ENCODE data around the gene PTPN1. TPM values are rescaled to one million over a fixed set of nuclear protein-coding genes. Genes with fewer than 3 reads are reported as not detected.
A peak's percentile ranks its signal among the peaks of the same experiment; 100 is the strongest.

PTPN1 gene
- total RNA-seq, 1 donor from 2014 or later, result 101 TPM

DNA sequence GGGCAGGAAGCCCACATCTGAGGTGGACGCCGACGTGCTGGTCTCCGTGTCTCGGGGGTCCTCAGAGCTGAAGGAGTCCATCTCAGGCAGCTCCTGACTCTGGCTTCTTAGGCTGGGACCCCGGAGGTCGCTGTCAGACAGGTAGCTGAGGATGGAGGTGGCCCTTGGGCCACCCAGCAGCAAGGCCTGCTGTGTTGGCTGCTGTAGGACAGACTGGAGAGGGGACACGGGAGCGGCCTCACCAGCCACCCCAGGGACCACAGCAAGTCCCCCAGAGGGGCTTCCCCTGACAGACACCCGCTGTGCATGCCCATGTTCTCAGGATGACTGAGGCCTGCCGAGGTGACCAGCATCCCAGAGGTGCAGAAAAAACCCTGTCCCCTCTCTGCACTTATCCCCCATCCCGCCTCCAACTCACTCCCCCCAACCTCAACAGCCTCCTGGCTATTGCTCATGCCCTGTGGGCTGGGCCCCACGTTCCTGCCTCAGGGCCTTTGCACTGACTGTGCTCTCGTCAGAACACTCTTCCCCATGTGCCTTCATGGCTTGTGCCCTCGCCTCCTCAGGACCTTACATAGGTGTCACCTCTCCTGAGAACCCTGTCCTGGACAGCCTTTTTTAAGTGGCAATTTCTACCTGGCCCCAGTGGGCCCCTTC is 92.4 kb downstream of the PTPN1 start:
- no peak for DNase-seq
- Histone ChIP-seq H3K4me3 (no peak overlapping the region), H3K27me3 (no peaks in the 10 kb centered on the region), H3K36me3 (no peaks in the 10 kb centered on the region), H3K9me3 (no peaks in the 10 kb centered on the region), H3K4me1 (no peaks in the 10 kb centered on the region), H3K27ac (no peak overlapping the region)
- intact Hi-C loops (cut with DNase I), result no loop called here
- TF ChIP-seq, protein P1, sequence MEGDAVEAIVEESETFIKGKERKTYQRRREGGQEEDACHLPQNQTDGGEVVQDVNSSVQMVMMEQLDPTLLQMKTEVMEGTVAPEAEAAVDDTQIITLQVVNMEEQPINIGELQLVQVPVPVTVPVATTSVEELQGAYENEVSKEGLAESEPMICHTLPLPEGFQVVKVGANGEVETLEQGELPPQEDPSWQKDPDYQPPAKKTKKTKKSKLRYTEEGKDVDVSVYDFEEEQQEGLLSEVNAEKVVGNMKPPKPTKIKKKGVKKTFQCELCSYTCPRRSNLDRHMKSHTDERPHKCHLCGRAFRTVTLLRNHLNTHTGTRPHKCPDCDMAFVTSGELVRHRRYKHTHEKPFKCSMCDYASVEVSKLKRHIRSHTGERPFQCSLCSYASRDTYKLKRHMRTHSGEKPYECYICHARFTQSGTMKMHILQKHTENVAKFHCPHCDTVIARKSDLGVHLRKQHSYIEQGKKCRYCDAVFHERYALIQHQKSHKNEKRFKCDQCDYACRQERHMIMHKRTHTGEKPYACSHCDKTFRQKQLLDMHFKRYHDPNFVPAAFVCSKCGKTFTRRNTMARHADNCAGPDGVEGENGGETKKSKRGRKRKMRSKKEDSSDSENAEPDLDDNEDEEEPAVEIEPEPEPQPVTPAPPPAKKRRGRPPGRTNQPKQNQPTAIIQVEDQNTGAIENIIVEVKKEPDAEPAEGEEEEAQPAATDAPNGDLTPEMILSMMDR (IDR thresholded peaks at IDR 0.05), result no peak
- ATAC-seq, result peak; percentile 9

DNA sequence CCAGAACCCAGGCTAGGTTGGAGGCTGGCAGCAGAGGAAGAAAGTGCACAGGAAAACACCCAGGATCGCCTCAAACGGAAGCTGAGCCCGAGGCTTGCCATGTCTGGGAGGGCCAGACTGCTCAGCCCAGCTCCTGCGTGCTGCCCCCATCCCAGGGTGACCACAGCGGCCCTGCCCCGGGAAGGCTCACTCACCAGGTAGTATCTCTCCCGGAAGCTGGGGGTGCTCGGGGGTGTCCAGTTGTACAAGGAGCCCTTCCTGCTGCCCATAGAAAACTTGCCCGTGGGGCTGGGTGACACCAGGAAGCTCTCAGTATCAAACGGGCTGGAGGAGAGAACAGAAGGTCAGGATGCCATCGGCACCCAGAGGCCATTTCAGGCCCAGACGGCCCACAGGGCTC is 94.3 kb downstream of the PTPN1 start:
- no peak overlapping the region for H3K4me3 ChIP-seq
- no peaks in the 10 kb centered on the region for H3K9me3 ChIP-seq
- TF ChIP-seq, protein P1 (IDR thresholded peaks at IDR 0.05), result no peak
- intact Hi-C loops (cut with DNase I), result no loop called here
- ATAC-seq, result no peak
- DNase-seq, result no peak
- no peaks in the 10 kb centered on the region for H3K4me1 ChIP-seq
- H3K27ac ChIP-seq, result no peak overlapping the region
- H3K36me3 ChIP-seq, result no peaks in the 10 kb centered on the region
- no peaks in the 10 kb centered on the region for H3K27me3 ChIP-seq

DNA sequence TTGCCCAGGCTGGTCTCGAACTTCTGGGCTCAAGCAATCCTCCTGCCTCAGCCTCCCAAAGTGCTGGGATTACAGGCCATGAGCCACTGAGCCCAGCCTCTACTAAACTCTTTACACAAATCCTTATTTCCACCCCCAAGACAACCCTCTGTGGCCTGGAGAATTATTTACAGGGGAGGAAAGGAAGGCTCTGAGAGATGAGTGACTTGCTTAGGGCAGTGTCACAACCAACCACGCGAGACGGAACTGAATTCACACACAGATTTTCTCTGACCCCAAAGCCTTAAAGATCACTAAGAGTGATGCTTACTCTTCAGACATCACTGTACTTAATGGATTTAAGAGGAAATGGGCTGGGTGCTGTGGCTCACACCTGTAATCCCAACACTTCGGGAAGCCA is 95.0 kb downstream of the PTPN1 start:
- no peak for DNase-seq
- no peaks in the 10 kb centered on the region for H3K27me3 ChIP-seq
- no peaks in the 10 kb centered on the region for H3K9me3 ChIP-seq
- H3K27ac ChIP-seq, result no peak overlapping the region
- H3K4me1 ChIP-seq, result no peaks in the 10 kb centered on the region
- no peak overlapping the region for H3K4me3 ChIP-seq
- intact Hi-C loops (cut with DNase I), result no loop called here
- ATAC-seq, result no peak
- TF ChIP-seq, protein P1 (IDR thresholded peaks at IDR 0.05), result no peak
- no peaks in the 10 kb centered on the region for H3K36me3 ChIP-seq

DNA sequence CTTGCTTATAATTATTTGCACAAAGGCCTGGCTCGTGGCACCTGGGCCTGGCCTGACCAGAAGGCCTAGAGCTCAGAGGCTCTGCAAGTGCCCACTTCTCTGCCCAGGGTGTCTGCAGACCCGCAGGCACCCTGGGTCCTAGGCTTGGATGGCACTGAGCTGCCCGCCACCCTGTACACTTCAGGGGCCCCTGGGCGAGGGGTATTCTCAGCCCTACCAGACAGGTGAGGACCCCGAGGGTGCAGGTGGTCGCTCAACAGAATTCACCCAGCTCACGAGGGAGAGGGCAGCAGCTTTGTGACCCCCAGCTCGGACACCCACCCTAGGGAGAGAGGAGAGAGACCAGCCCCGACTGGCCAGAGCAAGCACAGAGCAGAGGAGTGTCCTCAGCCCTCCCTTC is 97.3 kb downstream of the PTPN1 start:
- DNase-seq (no peak), ATAC-seq (no peak)
- TF ChIP-seq, protein P1 (IDR thresholded peaks at IDR 0.05), result no peak
- Histone ChIP-seq H3K27ac (no peak overlapping the region), H3K4me3 (no peak overlapping the region), H3K9me3 (no peaks in the 10 kb centered on the region), H3K4me1 (no peaks in the 10 kb centered on the region), H3K27me3 (no peaks in the 10 kb centered on the region), H3K36me3 (no peaks in the 10 kb centered on the region)
- intact Hi-C loops (cut with DNase I), result no loop called here

DNA sequence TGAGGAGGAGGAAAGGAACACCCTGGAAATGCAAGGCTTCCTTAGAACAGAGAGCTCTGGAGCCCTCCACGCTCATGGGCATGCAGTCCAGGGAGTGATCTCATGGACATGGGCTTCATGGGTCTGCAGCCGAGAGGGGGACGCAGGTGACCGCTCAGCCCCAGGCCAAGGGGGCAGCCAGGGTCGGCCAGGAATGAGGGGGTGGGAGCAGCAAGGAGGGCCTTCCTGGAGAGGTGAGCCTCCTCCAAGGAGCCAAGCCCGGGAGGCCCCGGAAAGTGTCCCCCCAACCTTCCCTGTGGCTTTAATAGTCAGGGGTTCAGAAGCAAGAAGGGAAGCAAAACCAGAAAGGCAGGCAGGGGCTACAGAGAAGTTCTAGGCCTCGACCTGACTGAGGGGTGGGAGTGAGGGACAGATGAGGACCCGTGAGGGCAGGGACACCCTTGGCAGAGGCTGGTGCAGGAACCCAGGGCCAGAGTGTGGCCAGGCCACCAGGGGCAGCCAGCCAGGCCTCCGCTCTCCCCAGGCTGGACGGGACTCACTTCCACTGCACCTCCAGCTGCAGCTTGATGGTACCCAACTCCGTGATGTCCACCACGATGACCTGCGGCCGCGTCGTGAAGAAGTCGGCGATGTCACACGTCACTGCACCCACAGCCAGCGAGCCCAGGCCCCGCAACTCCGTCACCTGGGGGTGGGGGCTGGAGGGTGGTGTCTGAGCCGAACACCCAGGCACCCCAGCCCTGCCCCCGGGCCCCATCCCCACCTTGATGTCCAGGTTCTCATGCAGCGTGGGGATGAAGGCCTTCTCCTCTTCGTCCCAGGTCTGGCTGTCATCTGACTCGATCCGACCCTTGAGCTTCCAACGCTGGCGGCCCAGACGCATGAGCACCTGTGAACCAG is 97.9 kb downstream of the PTPN1 start:
- H3K9me3 ChIP-seq, result no peaks in the 10 kb centered on the region
- no peak overlapping the region for H3K4me3 ChIP-seq
- H3K27me3 ChIP-seq, result no peaks in the 10 kb centered on the region
- no peak overlapping the region for H3K27ac ChIP-seq
- ATAC-seq (no peak), DNase-seq (no peak)
- no peaks in the 10 kb centered on the region for H3K4me1 ChIP-seq
- TF ChIP-seq, protein P1 (IDR thresholded peaks at IDR 0.05), result no peak
- no peaks in the 10 kb centered on the region for H3K36me3 ChIP-seq
- intact Hi-C loops (cut with DNase I), result no loop called here

All from upper lobe of right lung (tissue), 1 donor.